Adipocyte (in vitro differentiated cells): ENCODE results near the gene PLEKHA5.

Experiments used
- DNase-seq: peaks from one replicate; pipeline ENCODE4 v3.0.0-alpha.2; 2015; ENCODE audit warnings: low read depth
- H3K27me3 ChIP-seq: replicated peaks from 2 replicates; pipeline ENCODE4 v1.7.0; 2013; ENCODE audit warnings: mild to moderate bottlenecking, low read length, moderate library complexity; ENCODE audit not compliant: control insufficient read depth, insufficient read depth
- H3K36me3 ChIP-seq: 2 replicates; pipeline ENCODE4 v1.7.0; 2013; ENCODE audit warnings: low read length, mild to moderate bottlenecking, moderate library complexity; ENCODE audit not compliant: control insufficient read depth, insufficient read depth, severe bottlenecking
- H3K4me1 ChIP-seq: 2 replicates; pipeline ENCODE4 v1.7.0; 2013; ENCODE audit warnings: mild to moderate bottlenecking, low read length, moderate library complexity; ENCODE audit not compliant: control insufficient read depth, insufficient read depth
- H3K4me3 ChIP-seq: 2 replicates; pipeline ENCODE4 v1.7.0; 2013; ENCODE audit warnings: mild to moderate bottlenecking, low read length, moderate library complexity
- H3K9ac ChIP-seq: 2 replicates; pipeline ENCODE4 v1.7.0; 2013; ENCODE audit warnings: mild to moderate bottlenecking, low read length, moderate library complexity
- H3K9me3 ChIP-seq: 2 replicates; pipeline ENCODE4 v1.7.0; 2013; ENCODE audit warnings: mild to moderate bottlenecking, low read length, moderate library complexity; ENCODE audit not compliant: control insufficient read depth

Gene PLEKHA5

DNA sequence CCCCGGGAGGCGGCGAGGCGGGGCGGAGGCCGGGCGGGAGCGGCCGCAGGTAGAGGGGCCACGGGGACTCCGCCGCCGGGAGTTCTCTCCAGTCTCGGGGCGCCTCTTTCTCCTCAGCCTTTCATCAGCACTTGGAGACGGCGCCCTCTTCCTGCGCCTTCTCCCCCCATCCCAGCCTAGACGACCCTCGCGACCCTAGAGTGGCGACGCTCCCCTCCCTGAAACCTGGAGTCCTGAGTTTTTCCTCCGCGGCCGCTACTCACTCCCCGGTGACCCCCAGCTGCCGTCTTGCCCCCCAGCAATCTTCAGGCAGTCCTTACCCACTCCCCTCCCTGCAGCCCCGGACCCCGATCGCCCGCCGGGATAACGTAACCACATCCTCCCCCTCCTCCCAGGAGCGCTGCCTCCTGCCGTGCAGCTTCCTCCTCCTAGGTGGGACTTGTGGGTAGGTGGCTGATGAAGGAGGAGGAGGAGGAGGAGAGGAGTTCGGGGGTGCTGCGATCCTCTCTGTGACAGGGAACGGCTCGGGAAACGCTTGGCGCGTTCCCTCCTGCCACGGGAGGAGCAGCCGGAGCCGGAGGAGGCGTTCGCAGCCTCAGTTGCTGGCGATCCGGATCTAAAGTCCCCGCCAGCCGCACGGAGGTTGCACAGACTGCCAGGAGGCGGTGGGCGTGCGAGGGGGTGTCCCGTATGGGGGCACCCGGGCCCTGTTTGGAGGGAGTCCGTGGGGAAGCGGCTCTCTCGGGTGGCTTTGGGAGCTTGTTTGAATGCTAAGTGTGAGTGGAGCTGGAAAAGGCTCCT, 891 bp downstream of the PLEKHA5 start:
- peak overlapping the region; percentile 99 for H3K4me3 ChIP-seq
- no peaks in the 10 kb centered on the region for H3K27me3 ChIP-seq
- H3K36me3 ChIP-seq, result no peaks in the 10 kb centered on the region
- H3K9me3 ChIP-seq, result peaks cover 16% of the 10 kb centered on the region
- peaks cover 8% of the 10 kb centered on the region for H3K4me1 ChIP-seq
- H3K9ac ChIP-seq, result peak overlapping the region; percentile 89
- peak; percentile 69 for DNase-seq

GRCh38 chr12:19131025-19131444, 1.5 kb downstream of the PLEKHA5 start:
- Histone ChIP-seq H3K36me3 (no peaks in the 10 kb centered on the region), H3K27me3 (no peaks in the 10 kb centered on the region), H3K4me1 (peaks cover 8% of the 10 kb centered on the region), H3K9me3 (peaks cover 16% of the 10 kb centered on the region), H3K9ac (peak overlapping the region; percentile 89), H3K4me3 (peak overlapping the region; percentile 99)
- DNase-seq, result peak; percentile 67

GRCh38 chr12:19138551-19138950, 9.0 kb downstream of the PLEKHA5 start:
- H3K4me1 ChIP-seq, result peaks cover 7% of the 10 kb centered on the region
- DNase-seq, result peak; percentile 16
- no peaks in the 10 kb centered on the region for H3K27me3 ChIP-seq
- H3K9me3 ChIP-seq, result no peaks in the 10 kb centered on the region
- H3K9ac ChIP-seq, result no peak overlapping the region
- H3K36me3 ChIP-seq, result peaks cover 3% of the 10 kb centered on the region
- no peak overlapping the region for H3K4me3 ChIP-seq

DNA sequence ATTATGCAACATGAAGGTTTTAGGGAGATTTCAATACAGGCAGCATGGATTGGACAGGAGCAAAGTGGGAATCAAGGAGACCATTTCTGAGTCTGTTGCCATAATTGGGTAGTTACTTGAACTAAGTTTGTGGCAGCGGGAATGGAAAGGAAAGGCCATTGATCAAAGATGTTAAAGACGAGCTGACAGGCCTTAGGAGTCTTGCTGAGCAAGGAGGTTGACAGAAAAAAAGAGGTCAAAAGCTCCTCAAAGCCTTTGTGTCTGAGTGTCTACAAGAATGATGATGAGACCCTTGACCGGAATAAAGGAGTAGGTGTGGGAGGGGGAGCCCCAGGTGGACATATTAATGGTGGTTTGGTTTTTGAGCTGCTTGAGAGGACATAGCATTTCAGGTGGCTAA, 9.4 kb downstream of the PLEKHA5 start:
- H3K9ac ChIP-seq, result no peak overlapping the region
- no peaks in the 10 kb centered on the region for H3K9me3 ChIP-seq
- peaks cover 3% of the 10 kb centered on the region for H3K36me3 ChIP-seq
- peaks cover 7% of the 10 kb centered on the region for H3K4me1 ChIP-seq
- H3K4me3 ChIP-seq, result no peak overlapping the region
- no peaks in the 10 kb centered on the region for H3K27me3 ChIP-seq
- no peak for DNase-seq

DNA sequence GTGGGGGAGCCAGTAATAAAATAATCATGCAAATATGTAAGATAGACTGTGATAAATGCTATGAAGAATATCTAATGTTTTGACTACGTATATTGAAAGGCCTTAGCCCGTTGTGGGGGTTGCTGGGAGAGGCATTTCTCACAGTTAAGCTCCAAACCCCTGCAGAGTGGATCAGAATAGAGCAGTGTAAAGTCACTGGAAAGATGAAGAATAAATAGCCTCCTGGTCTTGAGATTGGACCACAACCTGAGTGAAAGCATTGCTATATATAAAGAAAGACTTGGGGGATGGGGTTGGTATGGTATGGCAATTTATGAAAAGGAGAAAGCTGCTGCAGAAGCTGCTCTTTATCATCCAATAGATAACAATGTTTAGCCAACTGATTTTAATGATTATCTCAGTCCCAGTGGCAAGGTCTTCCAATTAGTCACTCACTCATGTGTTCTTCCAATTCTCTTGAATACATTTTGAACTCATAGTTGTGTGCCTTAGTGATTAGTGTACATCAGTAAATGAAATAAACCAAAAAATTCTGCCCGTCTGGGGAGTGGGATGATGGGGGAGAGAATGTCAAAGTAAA, 10.2 kb downstream of the PLEKHA5 start:
- Histone ChIP-seq H3K4me3 (no peak overlapping the region), H3K27me3 (no peaks in the 10 kb centered on the region), H3K9me3 (no peaks in the 10 kb centered on the region), H3K4me1 (peaks cover 7% of the 10 kb centered on the region), H3K36me3 (peaks cover 10% of the 10 kb centered on the region), H3K9ac (no peak overlapping the region)
- DNase-seq, result no peak

- no peak for DNase-seq
- H3K4me3 ChIP-seq, result no peak overlapping the region
Observed at GRCh38 chr12:19140381-19141236, 11.1 kb downstream of the PLEKHA5 start.

DNA sequence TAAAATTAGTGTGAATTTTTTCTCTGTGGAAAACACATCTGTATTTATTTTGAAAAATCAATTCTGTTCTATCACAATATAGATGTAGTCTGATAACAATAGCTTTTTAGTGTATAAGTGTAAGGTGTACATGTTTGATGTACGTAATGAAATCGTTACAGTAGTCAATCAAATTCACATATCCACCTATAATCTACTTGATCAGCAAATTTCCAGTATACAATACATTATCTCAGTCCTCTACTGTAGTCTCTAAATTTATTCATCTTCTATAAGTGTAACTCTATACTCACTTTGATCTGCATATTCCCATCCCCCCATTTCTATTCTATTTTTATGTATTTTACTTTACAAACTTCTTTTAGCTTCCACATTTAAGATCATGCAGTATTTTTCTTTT, 13.0 kb downstream of the PLEKHA5 start:
- H3K4me1 ChIP-seq, result peaks cover 7% of the 10 kb centered on the region
- no peaks in the 10 kb centered on the region for H3K27me3 ChIP-seq
- no peak overlapping the region for H3K4me3 ChIP-seq
- no peak overlapping the region for H3K9ac ChIP-seq
- no peak for DNase-seq
- peaks cover 15% of the 10 kb centered on the region for H3K36me3 ChIP-seq
- H3K9me3 ChIP-seq, result no peaks in the 10 kb centered on the region

More at GRCh38 chr12:19140381-19141236, 11.1 kb downstream of the PLEKHA5 start:
- Histone ChIP-seq H3K9me3 (no peaks in the 10 kb centered on the region), H3K9ac (no peak overlapping the region), H3K4me1 (peaks cover 7% of the 10 kb centered on the region), H3K27me3 (no peaks in the 10 kb centered on the region), H3K36me3 (peaks cover 15% of the 10 kb centered on the region)

DNA sequence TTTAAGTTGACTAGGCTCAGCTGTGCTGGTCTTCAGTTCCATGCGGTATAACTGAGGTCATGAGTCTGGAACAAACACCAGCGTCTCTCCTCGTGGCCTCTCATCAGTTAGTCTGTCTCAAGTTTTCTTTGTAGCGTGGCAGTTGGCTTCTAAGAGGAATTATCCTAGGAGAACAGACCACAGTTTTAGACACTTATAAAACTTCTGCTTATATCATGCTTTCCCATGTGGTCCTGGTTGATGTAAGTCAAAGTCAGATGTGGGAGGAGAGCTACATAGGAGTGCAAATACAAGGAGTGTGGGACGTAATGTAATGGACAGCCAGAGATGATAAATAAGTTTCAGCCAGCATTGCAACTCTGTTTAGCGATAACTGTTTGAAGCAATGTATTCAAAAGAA, 14.8 kb downstream of the PLEKHA5 start:
- no peak for DNase-seq
- H3K27me3 ChIP-seq, result no peaks in the 10 kb centered on the region
- H3K36me3 ChIP-seq, result peaks cover 12% of the 10 kb centered on the region
- no peak overlapping the region for H3K4me3 ChIP-seq
- no peak overlapping the region for H3K9ac ChIP-seq
- no peaks in the 10 kb centered on the region for H3K9me3 ChIP-seq
- H3K4me1 ChIP-seq, result peaks cover 7% of the 10 kb centered on the region

DNA sequence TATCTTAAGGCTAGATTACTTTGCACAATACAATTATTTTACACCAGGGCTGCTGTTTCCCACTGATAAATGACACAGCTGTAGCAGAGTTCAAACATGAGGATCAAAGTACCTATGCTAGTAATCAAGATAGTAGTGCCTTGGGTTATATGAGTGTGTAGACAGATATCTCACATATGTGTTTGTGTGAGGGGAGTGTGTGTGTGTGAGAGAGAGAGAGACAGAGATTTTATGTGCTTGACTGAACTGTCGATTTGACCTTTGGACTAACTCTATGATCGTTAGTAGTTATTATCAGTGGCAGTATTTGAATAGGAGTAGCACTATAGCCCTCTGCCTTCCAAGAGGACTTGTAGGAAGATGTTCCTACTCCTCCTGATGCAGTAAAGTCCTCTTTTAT, 15.5 kb downstream of the PLEKHA5 start:
- no peak for DNase-seq
- H3K9ac ChIP-seq, result no peak overlapping the region
- H3K9me3 ChIP-seq, result no peaks in the 10 kb centered on the region
- peaks cover 7% of the 10 kb centered on the region for H3K4me1 ChIP-seq
- H3K36me3 ChIP-seq, result peaks cover 12% of the 10 kb centered on the region
- H3K4me3 ChIP-seq, result no peak overlapping the region
- H3K27me3 ChIP-seq, result no peaks in the 10 kb centered on the region

DNA sequence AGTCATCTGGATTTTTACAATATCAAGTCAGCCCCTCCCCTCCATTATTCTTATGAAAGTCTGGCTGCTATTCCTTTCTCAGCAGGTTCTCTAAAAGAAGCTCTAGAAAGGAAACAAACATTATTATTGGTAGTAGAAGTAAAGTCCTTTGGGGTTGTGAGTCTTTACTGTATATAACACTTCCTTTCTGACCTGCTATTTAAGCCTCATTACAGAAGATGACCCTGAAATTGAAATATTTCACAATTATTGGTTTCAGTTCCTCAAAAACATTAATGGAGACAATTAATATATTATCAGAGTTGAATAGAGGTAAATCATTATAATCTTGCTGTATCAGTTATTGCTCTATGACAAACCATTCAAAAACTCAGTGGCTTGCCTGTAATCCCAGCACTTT, 19.3 kb downstream of the PLEKHA5 start:
- DNase-seq, result no peak
- Histone ChIP-seq H3K9ac (no peak overlapping the region), H3K36me3 (peaks cover 12% of the 10 kb centered on the region), H3K9me3 (no peaks in the 10 kb centered on the region), H3K4me3 (no peak overlapping the region), H3K4me1 (no peaks in the 10 kb centered on the region), H3K27me3 (no peaks in the 10 kb centered on the region)

- H3K9ac ChIP-seq, result no peak overlapping the region
- no peaks in the 10 kb centered on the region for H3K27me3 ChIP-seq
- H3K4me3 ChIP-seq, result no peak overlapping the region
- peaks cover 8% of the 10 kb centered on the region for H3K4me1 ChIP-seq
- H3K9me3 ChIP-seq, result no peaks in the 10 kb centered on the region
- no peaks in the 10 kb centered on the region for H3K36me3 ChIP-seq
- peak; percentile 19 for DNase-seq
Observed at GRCh38 chr12:19150273-19150900, 20.9 kb downstream of the PLEKHA5 start.
